NCI-H146 treated with DMSO at 0.1 percent for 48 hours (cell line): Measurements from ENCODE around the gene IFITM5.

Experiments used
- DNase-seq: peaks from one replicate; lab custom pipeline; 2025; ENCODE audit not compliant: unreplicated experiment; lab: John Stamatoyannopoulos, UW

The IFITM5 gene

GRCh38 chr11:285021-285893 lies 14.1 kb downstream of the IFITM5 start:
- DNase-seq: no peak

- DNase-seq: no peak
Measured at GRCh38 chr11:284105-285020, 15.0 kb downstream of the IFITM5 start.

GRCh38 chr11:283405-284104 lies 15.8 kb downstream of the IFITM5 start:
- DNase-seq: no peak

- DNase-seq: no peak
Measured at GRCh38 chr11:282630-283360, 16.5 kb downstream of the IFITM5 start.

GRCh38 chr11:282171-282570 lies 17.2 kb downstream of the IFITM5 start:
- no peak for DNase-seq

GRCh38 chr11:281486-282161 lies 17.7 kb downstream of the IFITM5 start:
- no peak for DNase-seq

GRCh38 chr11:280706-281485 lies 18.4 kb downstream of the IFITM5 start:
- DNase-seq: no peak

GRCh38 chr11:279966-280705 lies 19.2 kb downstream of the IFITM5 start:
- no peak for DNase-seq

GRCh38 chr11:279040-279965 lies 20.0 kb downstream of the IFITM5 start:
- DNase-seq: no peak

GRCh38 chr11:278001-278951 lies 21.1 kb downstream of the IFITM5 start, which contains the start of gene NLRP6:
Gene NLRP6 (plus strand): TSS chr11:278407. CDS start chr11:278570, 163 bp downstream.
- no peak for DNase-seq

- no peak for DNase-seq
Measured at GRCh38 chr11:276219-276618, 23.1 kb downstream of the IFITM5 start.

GRCh38 chr11:272931-273198 lies 26.5 kb downstream of the IFITM5 start:
- DNase-seq: no peak

GRCh38 chr11:272195-272930 lies 27.0 kb downstream of the IFITM5 start:
- DNase-seq: no peak

GRCh38 chr11:271319-271715 lies 28.0 kb downstream of the IFITM5 start:
- no peak for DNase-seq

- DNase-seq: no peak
Measured at GRCh38 chr11:270451-271318, 28.6 kb downstream of the IFITM5 start.
